GM21447 (cell line): ENCODE data around the gene ULK4.
"Not testable (repeated sequence)": the region's sequence is repeated elsewhere in the genome, so short reads cannot be mapped to it uniquely, and the experiment has no call there.

Experiments used
- ATAC-seq: cut with Tn5 transposase; IDR thresholded peaks from one replicate; pipeline ENCODE4 v1.9.1; 2021; ENCODE audit not compliant: unreplicated experiment

The ULK4 gene

GRCh38 chr3:41457176-41457575 lies 504.7 kb downstream of the ULK4 start:
- ATAC-seq: no peak

- no peak for ATAC-seq
Measured at GRCh38 chr3:41456162-41456561, 505.7 kb downstream of the ULK4 start.

- not testable (repeated sequence) for ATAC-seq
Measured at GRCh38 chr3:41453618-41454017, 508.3 kb downstream of the ULK4 start.

GRCh38 chr3:41450416-41451231 lies 511.3 kb downstream of the ULK4 start:
- ATAC-seq: no peak

- ATAC-seq: no peak
Measured at GRCh38 chr3:41448396-41448795, 513.5 kb downstream of the ULK4 start.

GRCh38 chr3:41447701-41448100 lies 514.2 kb downstream of the ULK4 start:
- no peak for ATAC-seq

- not testable (repeated sequence) for ATAC-seq
Measured at GRCh38 chr3:41446316-41446715, 515.6 kb downstream of the ULK4 start.

GRCh38 chr3:41441568-41441967 lies 520.3 kb downstream of the ULK4 start:
- no peak for ATAC-seq

- no peak for ATAC-seq
Measured at GRCh38 chr3:41441139-41441538, 520.8 kb downstream of the ULK4 start.

GRCh38 chr3:41436983-41437382 lies 524.9 kb downstream of the ULK4 start:
- ATAC-seq: no peak

- no peak for ATAC-seq
Measured at GRCh38 chr3:41434781-41435180, 527.1 kb downstream of the ULK4 start.

- no peak for ATAC-seq
Measured at GRCh38 chr3:41431386-41431785, 530.5 kb downstream of the ULK4 start.

GRCh38 chr3:41430886-41431285 lies 531.0 kb downstream of the ULK4 start:
- ATAC-seq: no peak

GRCh38 chr3:41430391-41430790 lies 531.5 kb downstream of the ULK4 start:
- ATAC-seq: no peak

GRCh38 chr3:41426485-41426884 lies 535.4 kb downstream of the ULK4 start:
- ATAC-seq: no peak

- ATAC-seq: no peak
Measured at GRCh38 chr3:41424543-41425300, 537.2 kb downstream of the ULK4 start.

- ATAC-seq: no peak
Measured at GRCh38 chr3:41419809-41420208, 542.1 kb downstream of the ULK4 start.

GRCh38 chr3:41418961-41419691 lies 542.8 kb downstream of the ULK4 start:
- no peak for ATAC-seq

GRCh38 chr3:41417574-41417973 lies 544.3 kb downstream of the ULK4 start:
- ATAC-seq: no peak

- no peak for ATAC-seq
Measured at GRCh38 chr3:41411065-41411464, 550.8 kb downstream of the ULK4 start.

- no peak for ATAC-seq
Measured at GRCh38 chr3:41405466-41405865, 556.4 kb downstream of the ULK4 start.

GRCh38 chr3:41404582-41404981 lies 557.3 kb downstream of the ULK4 start:
- ATAC-seq: no peak
